ENCODE results near the gene FBXO42.

DNA sequence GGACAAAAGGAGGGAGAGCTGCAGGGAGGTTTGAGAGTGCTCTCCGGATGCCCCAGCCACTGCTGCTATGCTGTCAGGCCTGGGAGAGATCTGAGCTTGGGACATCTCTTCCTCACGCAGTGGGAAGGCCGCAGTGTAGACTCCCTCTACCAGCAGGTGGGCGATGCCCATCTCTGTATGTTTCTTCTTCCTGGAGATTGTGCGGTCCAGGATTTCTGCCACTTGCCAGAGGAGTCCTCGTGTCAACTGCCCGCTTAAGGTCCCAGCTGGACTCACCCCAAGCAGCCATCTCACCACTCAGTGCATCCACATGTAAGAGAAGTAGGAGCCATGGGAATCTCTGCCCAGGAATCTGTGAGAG lies 126.2 kb downstream of the FBXO42 start:
- TF ChIP-seq CTCF (IDR thresholded peaks at IDR 0.05; ENCODE audit: extremely low read depth in 1 of 2, insufficient read depth in 1 of 2, low read depth in 1 of 2, low read length in 2 of 2) (no peak), POLR2A (IDR thresholded peaks at IDR 0.05; ENCODE audit: low read depth, low read length) (no peak), POLR2AphosphoS5 (IDR thresholded peaks at IDR 0.05; ENCODE audit: insufficient read depth, low read depth, low read length) (no peak), EZH2 (IDR thresholded peaks at IDR 0.05; ENCODE audit: borderline replicate concordance, low read depth, low read length, severe bottlenecking) (no peak), FOS (IDR thresholded peaks at IDR 0.05; ENCODE audit: borderline replicate concordance, insufficient read depth, low read length) (no peak)
- TF ChIP-seq, protein P1, sequence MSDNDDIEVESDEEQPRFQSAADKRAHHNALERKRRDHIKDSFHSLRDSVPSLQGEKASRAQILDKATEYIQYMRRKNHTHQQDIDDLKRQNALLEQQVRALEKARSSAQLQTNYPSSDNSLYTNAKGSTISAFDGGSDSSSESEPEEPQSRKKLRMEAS (IDR thresholded peaks at IDR 0.05; ENCODE audit: insufficient read depth, insufficient read length) = no peak

Data from endothelial cell of umbilical vein (primary cell).